Thyroid gland (tissue), 4 donors: ENCODE data around the gene MIB2.

Source experiments
- POLR2A ChIP-seq, 2 donors: fragments of 450-650 bp; IDR thresholded peaks; one replicate each; pipeline ENCODE4 v1.6.1; 2017; ENCODE audit warnings: antibody characterized with exemption in 2 of 2, mild to moderate bottlenecking in 2 of 2, moderate library complexity in 1 of 2
- TF ChIP-seq, protein P1 (sequence below), 6 experiments: fragments of 200-600 bp in 3 of 6; fragments of 450-650 bp in 3 of 6; sonication (generic) in 3 of 6; IDR thresholded peaks; one replicate each; pipeline ENCODE4 v1.5.1; 2016 to 2019; ENCODE audit warnings: antibody characterized with exemption in 6 of 6, mild to moderate bottlenecking in 2 of 6, inconsistent platforms in 1 of 6, moderate library complexity in 1 of 6

DNA sequence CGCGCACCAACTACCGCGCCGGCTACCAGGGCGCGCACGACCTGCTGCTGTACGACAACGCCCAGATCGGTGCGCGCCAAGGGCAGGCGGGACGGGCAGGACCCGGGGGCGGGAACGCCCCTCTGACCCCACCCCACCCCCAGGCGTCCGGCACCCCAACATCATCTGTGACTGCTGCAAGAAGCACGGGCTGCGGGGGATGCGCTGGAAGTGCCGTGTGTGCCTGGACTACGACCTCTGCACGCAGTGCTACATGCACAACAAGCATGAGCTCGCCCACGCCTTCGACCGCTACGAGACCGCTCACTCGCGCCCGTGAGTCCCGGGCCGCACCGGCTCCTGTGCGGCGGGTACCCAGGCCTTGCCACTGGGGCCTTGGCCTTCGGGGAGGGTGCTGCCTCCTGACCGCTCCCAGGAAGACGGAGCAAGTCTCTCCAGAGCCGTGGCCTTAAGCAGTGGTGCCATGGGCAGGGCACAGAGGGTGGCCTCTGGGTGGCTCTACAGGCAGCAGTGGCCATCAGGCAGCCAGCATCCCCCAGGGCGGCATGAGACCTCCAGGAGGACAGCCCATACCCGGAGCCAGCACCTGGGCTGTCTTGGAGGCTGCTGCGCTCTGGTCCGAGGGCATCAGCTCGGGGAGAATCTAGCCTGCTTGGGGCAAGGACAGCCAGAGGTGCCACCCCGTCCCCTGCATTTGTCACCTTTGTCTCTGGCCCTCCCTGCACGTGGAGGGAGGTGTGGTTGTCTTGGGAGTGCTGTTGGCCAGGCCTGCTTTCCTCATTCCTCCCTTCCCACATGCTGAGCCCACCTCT, 8.5 kb downstream of the MIB2 start:
- TF ChIP-seq, protein P1, sequence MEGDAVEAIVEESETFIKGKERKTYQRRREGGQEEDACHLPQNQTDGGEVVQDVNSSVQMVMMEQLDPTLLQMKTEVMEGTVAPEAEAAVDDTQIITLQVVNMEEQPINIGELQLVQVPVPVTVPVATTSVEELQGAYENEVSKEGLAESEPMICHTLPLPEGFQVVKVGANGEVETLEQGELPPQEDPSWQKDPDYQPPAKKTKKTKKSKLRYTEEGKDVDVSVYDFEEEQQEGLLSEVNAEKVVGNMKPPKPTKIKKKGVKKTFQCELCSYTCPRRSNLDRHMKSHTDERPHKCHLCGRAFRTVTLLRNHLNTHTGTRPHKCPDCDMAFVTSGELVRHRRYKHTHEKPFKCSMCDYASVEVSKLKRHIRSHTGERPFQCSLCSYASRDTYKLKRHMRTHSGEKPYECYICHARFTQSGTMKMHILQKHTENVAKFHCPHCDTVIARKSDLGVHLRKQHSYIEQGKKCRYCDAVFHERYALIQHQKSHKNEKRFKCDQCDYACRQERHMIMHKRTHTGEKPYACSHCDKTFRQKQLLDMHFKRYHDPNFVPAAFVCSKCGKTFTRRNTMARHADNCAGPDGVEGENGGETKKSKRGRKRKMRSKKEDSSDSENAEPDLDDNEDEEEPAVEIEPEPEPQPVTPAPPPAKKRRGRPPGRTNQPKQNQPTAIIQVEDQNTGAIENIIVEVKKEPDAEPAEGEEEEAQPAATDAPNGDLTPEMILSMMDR (IDR thresholded peaks at IDR 0.05): no peak
- no peak for TF ChIP-seq POLR2A (IDR thresholded peaks at IDR 0.05)
